H1 (cell line): ENCODE measurements around the gene GJB3.

ENCODE experiments used
- RFX5 ChIP-seq: IDR thresholded peaks from 2 replicates; pipeline ENCODE4 v1.6.1; 2011; ENCODE audit warnings: low read depth, low read length, improper control_type of control experiment, borderline replicate concordance
- TF ChIP-seq, protein P1 (sequence below), 3 experiments: IDR thresholded peaks; 1 replicate in 2 of 3; 2 replicates in 1 of 3; pipeline versions ENCODE4 v1.5.1 to v1.6.1; 2011; ENCODE audit warnings: low read length in 3 of 3, mild to moderate bottlenecking in 3 of 3, inconsistent platforms in 2 of 3, low read depth in 1 of 3, moderate library complexity in 1 of 3; ENCODE audit not compliant: insufficient read depth in 1 of 3; ENCODE audit errors: control extremely low read depth in 1 of 3

DNA sequence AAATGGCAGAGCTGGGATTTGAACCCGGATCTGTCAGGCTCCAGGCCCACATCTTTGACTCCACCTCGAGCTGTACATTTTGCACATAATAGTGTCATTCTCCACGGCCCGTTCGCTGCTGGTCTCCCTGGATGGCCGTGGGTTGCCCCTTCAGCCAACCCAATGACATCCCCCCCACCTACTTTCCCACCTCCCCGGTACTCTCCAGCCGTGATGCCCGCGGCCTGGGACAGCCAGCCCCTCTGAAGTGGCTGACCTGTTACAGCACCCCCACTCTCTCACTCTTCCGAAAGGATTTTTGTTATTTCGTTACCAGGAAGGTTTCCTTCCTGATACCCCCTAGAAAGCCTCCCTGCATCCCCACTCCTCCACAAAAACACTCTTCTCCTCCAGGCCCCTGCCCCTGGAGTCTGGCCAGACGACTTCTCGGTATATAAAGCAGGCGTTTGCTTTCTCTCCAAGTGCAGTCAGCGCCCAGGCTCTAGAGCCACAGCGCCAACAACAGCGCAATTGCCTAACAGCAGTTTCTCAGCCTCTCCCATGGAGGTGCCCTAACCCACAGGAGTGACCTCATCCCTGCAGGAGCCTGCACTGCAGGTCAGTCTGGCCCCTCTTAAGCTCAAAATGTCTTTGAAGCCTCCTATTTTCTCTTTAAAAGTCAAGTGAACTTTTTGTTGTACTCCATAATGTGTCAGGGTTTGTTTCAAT is 40.7 kb upstream of the GJB3 start:
- TF ChIP-seq, protein P1, sequence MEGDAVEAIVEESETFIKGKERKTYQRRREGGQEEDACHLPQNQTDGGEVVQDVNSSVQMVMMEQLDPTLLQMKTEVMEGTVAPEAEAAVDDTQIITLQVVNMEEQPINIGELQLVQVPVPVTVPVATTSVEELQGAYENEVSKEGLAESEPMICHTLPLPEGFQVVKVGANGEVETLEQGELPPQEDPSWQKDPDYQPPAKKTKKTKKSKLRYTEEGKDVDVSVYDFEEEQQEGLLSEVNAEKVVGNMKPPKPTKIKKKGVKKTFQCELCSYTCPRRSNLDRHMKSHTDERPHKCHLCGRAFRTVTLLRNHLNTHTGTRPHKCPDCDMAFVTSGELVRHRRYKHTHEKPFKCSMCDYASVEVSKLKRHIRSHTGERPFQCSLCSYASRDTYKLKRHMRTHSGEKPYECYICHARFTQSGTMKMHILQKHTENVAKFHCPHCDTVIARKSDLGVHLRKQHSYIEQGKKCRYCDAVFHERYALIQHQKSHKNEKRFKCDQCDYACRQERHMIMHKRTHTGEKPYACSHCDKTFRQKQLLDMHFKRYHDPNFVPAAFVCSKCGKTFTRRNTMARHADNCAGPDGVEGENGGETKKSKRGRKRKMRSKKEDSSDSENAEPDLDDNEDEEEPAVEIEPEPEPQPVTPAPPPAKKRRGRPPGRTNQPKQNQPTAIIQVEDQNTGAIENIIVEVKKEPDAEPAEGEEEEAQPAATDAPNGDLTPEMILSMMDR (IDR thresholded peaks at IDR 0.05; ENCODE audit: control extremely low read depth in 1 of 3, insufficient read depth in 1 of 3, low read depth in 1 of 3, low read length in 3 of 3) = peak; percentile 41 to 47 (median 46); a peak in 3 of 4 replicates
- no peak for TF ChIP-seq RFX5
